RWPE1 (cell line): ENCODE results near the gene PAX5.

ENCODE experiments used
- CTCF ChIA-PET: fragments of 350-600 bp; sonication (Branson Sonifier 250); formaldehyde crosslinking; extraction: SDS; loops from one replicate; lab custom pipeline; 2021; lab: Yijun Ruan, JAX
- POLR2A ChIA-PET: fragments of 400-600 bp; formaldehyde crosslinking; extraction: SDS; loops from one replicate; lab custom pipeline; 2020; ENCODE audit warnings: antibody characterized with exemption; ENCODE audit not compliant: low non-redundant PET; lab: Yijun Ruan, JAX
- DNase-seq: peaks from one replicate; pipeline ENCODE4 v3.0.0; 2012; ENCODE audit warnings: low spot score
- H3K27ac ChIP-seq: fragments of 450-650 bp; 2 replicates; pipeline ENCODE4 v1.5.1; 2017
- TF ChIP-seq, protein P1 (sequence below): fragments of 450-650 bp; conservative IDR thresholded peaks from 2 replicates; pipeline ENCODE4 v1.5.1; 2017; ENCODE audit warnings: low read depth, mild to moderate bottlenecking

Gene PAX5

GRCh38 chr9:37053684-37054362 is 19.8 kb upstream of the PAX5 start:
- ChIA-PET CTCF (no interaction called here), POLR2A (no interaction called here)
- TF ChIP-seq, protein P1, sequence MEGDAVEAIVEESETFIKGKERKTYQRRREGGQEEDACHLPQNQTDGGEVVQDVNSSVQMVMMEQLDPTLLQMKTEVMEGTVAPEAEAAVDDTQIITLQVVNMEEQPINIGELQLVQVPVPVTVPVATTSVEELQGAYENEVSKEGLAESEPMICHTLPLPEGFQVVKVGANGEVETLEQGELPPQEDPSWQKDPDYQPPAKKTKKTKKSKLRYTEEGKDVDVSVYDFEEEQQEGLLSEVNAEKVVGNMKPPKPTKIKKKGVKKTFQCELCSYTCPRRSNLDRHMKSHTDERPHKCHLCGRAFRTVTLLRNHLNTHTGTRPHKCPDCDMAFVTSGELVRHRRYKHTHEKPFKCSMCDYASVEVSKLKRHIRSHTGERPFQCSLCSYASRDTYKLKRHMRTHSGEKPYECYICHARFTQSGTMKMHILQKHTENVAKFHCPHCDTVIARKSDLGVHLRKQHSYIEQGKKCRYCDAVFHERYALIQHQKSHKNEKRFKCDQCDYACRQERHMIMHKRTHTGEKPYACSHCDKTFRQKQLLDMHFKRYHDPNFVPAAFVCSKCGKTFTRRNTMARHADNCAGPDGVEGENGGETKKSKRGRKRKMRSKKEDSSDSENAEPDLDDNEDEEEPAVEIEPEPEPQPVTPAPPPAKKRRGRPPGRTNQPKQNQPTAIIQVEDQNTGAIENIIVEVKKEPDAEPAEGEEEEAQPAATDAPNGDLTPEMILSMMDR: no peak
- no peak for DNase-seq
- H3K27ac ChIP-seq: no peak overlapping the region

DNA sequence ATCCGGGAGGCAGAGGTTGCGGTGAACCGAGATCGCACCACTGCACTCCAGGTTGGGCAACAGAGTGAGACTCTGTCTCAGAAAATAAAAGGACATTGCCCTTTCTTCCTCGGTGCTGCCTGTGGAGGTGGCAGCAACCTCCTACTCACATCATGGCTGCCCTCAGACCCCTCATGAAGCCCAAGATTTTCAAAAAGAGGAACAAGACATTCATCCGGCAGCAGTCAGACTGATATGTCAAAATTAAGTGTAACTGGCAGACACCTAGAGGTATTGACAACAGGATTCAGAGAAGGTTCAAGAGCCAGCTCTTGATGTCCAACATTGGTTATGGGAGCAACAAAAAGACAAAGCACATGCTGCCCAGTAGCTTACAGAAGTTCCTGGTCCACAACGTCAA is 12.6 kb upstream of the PAX5 start:
- ChIA-PET POLR2A (no interaction called here), CTCF (no interaction called here)
- no peak for DNase-seq
- H3K27ac ChIP-seq: no peak overlapping the region
- TF ChIP-seq, protein P1: no peak

GRCh38 chr9:37042421-37042820 is 8.4 kb upstream of the PAX5 start:
- no peak overlapping the region for H3K27ac ChIP-seq
- ChIA-PET CTCF (no interaction called here), POLR2A (no interaction called here)
- TF ChIP-seq, protein P1: no peak
- no peak for DNase-seq

DNA sequence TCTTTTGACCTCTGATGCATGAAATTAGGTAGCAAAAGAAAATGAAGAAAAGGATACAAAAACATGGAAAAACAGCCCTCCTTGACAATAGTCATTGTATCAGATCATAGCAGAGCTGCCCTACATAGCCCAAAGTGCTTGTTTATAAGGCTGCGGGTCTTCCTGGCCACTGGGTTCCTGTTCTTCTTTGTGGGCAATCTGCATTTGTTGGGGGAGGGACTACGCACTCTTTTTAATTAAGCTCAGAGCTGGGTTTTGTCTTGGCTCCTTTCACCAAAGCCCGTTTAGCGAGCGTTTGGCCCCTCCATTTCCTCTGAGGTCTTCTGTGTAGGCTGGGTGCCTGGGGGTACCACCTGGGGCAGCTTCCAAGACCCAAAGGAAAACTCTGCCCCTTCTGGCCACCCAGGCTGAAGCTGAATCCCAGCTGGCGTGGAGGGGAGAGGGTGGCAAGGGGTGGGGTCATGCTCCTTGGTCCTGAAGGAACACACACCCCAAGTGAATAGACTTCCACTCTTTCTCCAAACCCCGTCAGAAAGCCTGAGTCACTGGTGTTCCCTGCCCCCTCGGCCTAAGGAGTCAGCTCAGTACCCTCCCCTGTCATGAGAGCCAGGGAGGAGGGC is 6.5 kb upstream of the PAX5 start:
- ChIA-PET POLR2A (no interaction called here), CTCF (interaction anchor here (0.6 kb wide), 1 partner anchor 50 kb away, joined by 8 read pairs; no protein-coding TSS in a partner anchor)
- TF ChIP-seq, protein P1: no peak
- no peak overlapping the region for H3K27ac ChIP-seq
- DNase-seq: no peak

DNA sequence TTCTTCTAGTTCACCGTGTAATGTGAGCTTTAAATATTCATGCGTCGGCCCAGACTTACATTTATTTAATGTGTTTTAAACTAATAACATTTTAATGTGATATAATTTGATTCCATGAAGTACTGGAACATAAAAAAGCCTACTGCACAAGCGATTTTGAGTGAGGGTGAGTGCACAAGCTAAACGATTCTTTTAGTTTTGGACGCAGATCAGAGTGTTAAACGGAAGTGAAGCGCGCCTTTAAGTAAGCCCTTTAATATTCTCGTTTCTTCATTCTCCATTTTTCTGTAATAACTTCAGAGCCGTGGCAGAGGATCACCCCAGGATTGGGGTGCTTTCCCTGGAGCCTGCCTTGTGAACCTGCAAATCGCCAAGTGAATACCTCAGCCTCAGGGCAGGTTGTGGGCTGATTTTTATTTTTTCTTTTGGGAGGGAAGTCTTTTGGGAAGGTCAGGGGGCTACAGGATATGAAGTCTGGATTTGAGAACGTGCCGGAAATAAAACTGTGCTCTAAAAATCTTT is 4.9 kb upstream of the PAX5 start:
- ChIA-PET POLR2A (no interaction called here), CTCF (no interaction called here)
- no peak overlapping the region for H3K27ac ChIP-seq
- TF ChIP-seq, protein P1: no peak
- DNase-seq: no peak

GRCh38 chr9:37038302-37038942 is 4.4 kb upstream of the PAX5 start:
- DNase-seq: no peak
- POLR2A ChIA-PET: no interaction called here
- CTCF ChIA-PET: interaction anchor here (0.6 kb wide), 1 partner anchor 223 kb away, joined by 5 read pairs; no protein-coding TSS in a partner anchor
- H3K27ac ChIP-seq: no peak overlapping the region
- TF ChIP-seq, protein P1: no peak
